DOHH2 (cell line): ENCODE results near the gene ING1.

Source experiments
- EZH2phosphoT487 ChIP-seq: fragments of 200-600 bp; sonication (generic); IDR thresholded peaks from 2 replicates; pipeline ENCODE4 v1.6.1; 2017; ENCODE audit warnings: borderline replicate concordance, mild to moderate bottlenecking, antibody characterized with exemption, low read length, moderate library complexity, mixed read lengths
- TF ChIP-seq, protein P1 (sequence below): fragments of 200-600 bp; sonication (generic); IDR thresholded peaks from one replicate; pipeline ENCODE4 v1.5.1; 2014; ENCODE audit warnings: antibody characterized with exemption, mild to moderate bottlenecking, low read depth, low read length; ENCODE audit not compliant: poor library complexity, severe bottlenecking

DNA sequence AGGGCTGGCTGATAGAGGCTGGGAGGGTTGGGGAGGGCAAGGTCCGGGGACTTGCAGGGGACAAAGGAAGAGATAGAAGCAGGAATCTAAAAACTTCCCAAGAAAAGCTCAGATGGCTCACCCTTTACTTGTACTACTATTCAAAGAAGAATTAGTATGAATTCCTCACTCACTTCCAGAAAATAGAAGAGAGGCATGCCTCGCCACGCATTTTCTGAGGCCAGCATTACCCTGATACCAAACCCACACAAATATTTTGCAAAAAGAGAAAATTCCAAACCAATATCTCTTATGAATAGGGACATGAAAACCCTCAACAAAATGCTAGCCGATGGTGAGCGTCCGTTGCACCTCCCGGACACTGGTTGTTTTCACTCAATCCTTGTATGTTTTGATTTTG, 54.0 kb downstream of the ING1 start:
- TF ChIP-seq, protein P1, sequence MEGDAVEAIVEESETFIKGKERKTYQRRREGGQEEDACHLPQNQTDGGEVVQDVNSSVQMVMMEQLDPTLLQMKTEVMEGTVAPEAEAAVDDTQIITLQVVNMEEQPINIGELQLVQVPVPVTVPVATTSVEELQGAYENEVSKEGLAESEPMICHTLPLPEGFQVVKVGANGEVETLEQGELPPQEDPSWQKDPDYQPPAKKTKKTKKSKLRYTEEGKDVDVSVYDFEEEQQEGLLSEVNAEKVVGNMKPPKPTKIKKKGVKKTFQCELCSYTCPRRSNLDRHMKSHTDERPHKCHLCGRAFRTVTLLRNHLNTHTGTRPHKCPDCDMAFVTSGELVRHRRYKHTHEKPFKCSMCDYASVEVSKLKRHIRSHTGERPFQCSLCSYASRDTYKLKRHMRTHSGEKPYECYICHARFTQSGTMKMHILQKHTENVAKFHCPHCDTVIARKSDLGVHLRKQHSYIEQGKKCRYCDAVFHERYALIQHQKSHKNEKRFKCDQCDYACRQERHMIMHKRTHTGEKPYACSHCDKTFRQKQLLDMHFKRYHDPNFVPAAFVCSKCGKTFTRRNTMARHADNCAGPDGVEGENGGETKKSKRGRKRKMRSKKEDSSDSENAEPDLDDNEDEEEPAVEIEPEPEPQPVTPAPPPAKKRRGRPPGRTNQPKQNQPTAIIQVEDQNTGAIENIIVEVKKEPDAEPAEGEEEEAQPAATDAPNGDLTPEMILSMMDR: no peak
- TF ChIP-seq EZH2phosphoT487: no peak
